Body of pancreas (tissue), 4 donors: ENCODE results near the gene PCDHB11.
"Not testable (repeated sequence)": the region's sequence is repeated elsewhere in the genome, so short reads cannot be mapped to it uniquely, and the experiment has no call there.

Source experiments
- CTCF ChIP-seq, 7 experiments: fragments of 450-650 bp in 4 of 7; fragments of 200-600 bp in 3 of 7; sonication (generic) in 3 of 7; IDR thresholded peaks; one replicate each; pipeline ENCODE4 v1.5.1; 2016 to 2019; ENCODE audit warnings: antibody characterized with exemption in 7 of 7
- POLR2A ChIP-seq, 3 donors: fragments of 450-650 bp; IDR thresholded peaks; one replicate each; pipeline ENCODE4 v1.6.1; 2016; ENCODE audit warnings: antibody characterized with exemption in 3 of 3, mild to moderate bottlenecking in 2 of 3

- not testable (repeated sequence) for TF ChIP-seq CTCF, POLR2A (IDR thresholded peaks at IDR 0.05)
These were observed 15.1 kb upstream of the PCDHB11 start for GRCh38 chr5:141184117-141184855.
